Gastroesophageal sphincter (tissue), 3 donors: ENCODE measurements around the gene FURIN.

ENCODE experiments used
- POLR2AphosphoS5 ChIP-seq: sonication (generic); formaldehyde crosslinking; IDR thresholded peaks from one replicate; pipeline ENCODE4 v1.6.1; 2017; ENCODE audit warnings: antibody characterized with exemption
- TF ChIP-seq, protein P1 (sequence below), 4 experiments: fragments of 200-600 bp in 2 of 4; fragments of 450-650 bp in 2 of 4; sonication (generic) in 1 of 4; IDR thresholded peaks; one replicate each; pipeline ENCODE4 v1.5.1; 2017 to 2019; ENCODE audit warnings: antibody characterized with exemption in 4 of 4, mild to moderate bottlenecking in 2 of 4, moderate library complexity in 2 of 4

GRCh38 chr15:90921887-90922286, 53.5 kb downstream of the FURIN start:
- TF ChIP-seq, protein P1, sequence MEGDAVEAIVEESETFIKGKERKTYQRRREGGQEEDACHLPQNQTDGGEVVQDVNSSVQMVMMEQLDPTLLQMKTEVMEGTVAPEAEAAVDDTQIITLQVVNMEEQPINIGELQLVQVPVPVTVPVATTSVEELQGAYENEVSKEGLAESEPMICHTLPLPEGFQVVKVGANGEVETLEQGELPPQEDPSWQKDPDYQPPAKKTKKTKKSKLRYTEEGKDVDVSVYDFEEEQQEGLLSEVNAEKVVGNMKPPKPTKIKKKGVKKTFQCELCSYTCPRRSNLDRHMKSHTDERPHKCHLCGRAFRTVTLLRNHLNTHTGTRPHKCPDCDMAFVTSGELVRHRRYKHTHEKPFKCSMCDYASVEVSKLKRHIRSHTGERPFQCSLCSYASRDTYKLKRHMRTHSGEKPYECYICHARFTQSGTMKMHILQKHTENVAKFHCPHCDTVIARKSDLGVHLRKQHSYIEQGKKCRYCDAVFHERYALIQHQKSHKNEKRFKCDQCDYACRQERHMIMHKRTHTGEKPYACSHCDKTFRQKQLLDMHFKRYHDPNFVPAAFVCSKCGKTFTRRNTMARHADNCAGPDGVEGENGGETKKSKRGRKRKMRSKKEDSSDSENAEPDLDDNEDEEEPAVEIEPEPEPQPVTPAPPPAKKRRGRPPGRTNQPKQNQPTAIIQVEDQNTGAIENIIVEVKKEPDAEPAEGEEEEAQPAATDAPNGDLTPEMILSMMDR (IDR thresholded peaks at IDR 0.05): no peak
- no peak for TF ChIP-seq POLR2AphosphoS5
